IMR-90 (cell line): ENCODE results near the gene CRYBA1. TPM values are rescaled to one million over a fixed set of nuclear protein-coding genes. Genes with fewer than 3 reads are reported as not detected.

Source experiments
- ATAC-seq: fragments of 200-7000 bp; cut with Tn5 transposase; 2 replicates; pipeline ENCODE4 v1.9.1; 2020; ENCODE audit warnings: low read depth, mild to moderate bottlenecking, moderate library complexity
- BruUV-seq: library from RNA; stranded (reverse); fragments of 400-500 nt; replicated peaks from 2 replicates; lab custom pipeline; 2021; lab: Mats Ljungman, UMichigan
- CTCF ChIA-PET: fragments of 300-600 bp; formaldehyde crosslinking; extraction: SDS; loops from one replicate; lab custom pipeline; 2021; ENCODE audit warnings: antibody characterized with exemption; lab: Yijun Ruan, JAX
- POLR2A ChIA-PET: fragments of 300-600 bp; sonication (Branson Sonifier 250); formaldehyde crosslinking; loops from one replicate; lab custom pipeline; 2022; ENCODE audit warnings: antibody characterized with exemption; ENCODE audit not compliant: unreplicated experiment; lab: Charles Lee
- DNase-seq: peaks from one replicate; pipeline ENCODE4 v3.0.0; 2013
- H2AFZ ChIP-seq: replicated peaks from 2 replicates; pipeline ENCODE3; 2013; ENCODE audit warnings: low read length, mild to moderate bottlenecking; ENCODE audit not compliant: poor library complexity
- H2AK5ac ChIP-seq: 2 replicates; pipeline ENCODE4 v1.6.1; 2013; ENCODE audit warnings: low read depth, low read length, inconsistent platforms
- H2AK9ac ChIP-seq: replicated peaks from 2 replicates; pipeline ENCODE3; 2013; ENCODE audit warnings: mild to moderate bottlenecking, low read depth, low read length, moderate library complexity; ENCODE audit not compliant: poor library complexity
- H2BK120ac ChIP-seq: 2 replicates; pipeline ENCODE4 v1.6.1; 2013; ENCODE audit warnings: low read depth, low read length, inconsistent platforms
- H2BK15ac ChIP-seq: 3 replicates; pipeline ENCODE4 v1.6.1; 2013; ENCODE audit warnings: low read depth, low read length, inconsistent platforms
- H2BK20ac ChIP-seq: 2 replicates; pipeline ENCODE4 v1.6.1; 2013; ENCODE audit warnings: low read depth, mild to moderate bottlenecking, inconsistent platforms, low read length, moderate library complexity
- H2BK5ac ChIP-seq: 2 replicates; pipeline ENCODE4 v1.6.1; 2013; ENCODE audit warnings: mild to moderate bottlenecking, low read depth, low read length, inconsistent platforms; ENCODE audit not compliant: poor library complexity, severe bottlenecking
- H3K14ac ChIP-seq: replicated peaks from 2 replicates; pipeline ENCODE4 v1.6.1; 2013; ENCODE audit warnings: low read depth, low read length, inconsistent platforms
- H3K18ac ChIP-seq: 2 replicates; pipeline ENCODE4 v1.6.1; 2013; ENCODE audit warnings: low read depth, low read length, control low read depth
- H3K23ac ChIP-seq: 2 replicates; pipeline ENCODE4 v1.6.1; 2013; ENCODE audit warnings: low read depth, low read length, inconsistent platforms
- H3K27ac ChIP-seq: 2 replicates; pipeline ENCODE4 v1.5.1; 2013; ENCODE audit warnings: mild to moderate bottlenecking, control low read depth, low read length; ENCODE audit not compliant: insufficient read depth
- H3K27me3 ChIP-seq: 2 replicates; pipeline ENCODE4 v1.6.1; 2013; ENCODE audit warnings: low read length; ENCODE audit not compliant: control insufficient read depth, insufficient read depth
- H3K36me3 ChIP-seq: 2 replicates; pipeline ENCODE4 v1.6.1; 2013; ENCODE audit warnings: low read length, mixed read lengths; ENCODE audit not compliant: control insufficient read depth, insufficient read depth
- H3K4ac ChIP-seq: 2 replicates; pipeline ENCODE4 v1.6.1; 2013; ENCODE audit warnings: low read depth, low read length, inconsistent platforms
- H3K4me1 ChIP-seq: 2 replicates; pipeline ENCODE4 v1.6.1; 2013; ENCODE audit warnings: low read length, mixed read lengths; ENCODE audit not compliant: control insufficient read depth, insufficient read depth
- H3K4me2 ChIP-seq: 2 replicates; pipeline ENCODE4 v1.6.1; 2013; ENCODE audit warnings: low read depth, mild to moderate bottlenecking, control low read depth, low read length, moderate library complexity
- H3K4me3 ChIP-seq: 2 replicates; pipeline ENCODE4 v1.5.1; 2013; ENCODE audit warnings: low read depth, mild to moderate bottlenecking, control low read depth, low read length, moderate library complexity; ENCODE audit not compliant: insufficient read depth
- H3K56ac ChIP-seq: 2 replicates; pipeline ENCODE4 v1.6.1; 2013; ENCODE audit warnings: low read length, inconsistent platforms; ENCODE audit not compliant: insufficient read depth; ENCODE audit errors: extremely low read depth
- H3K79me1 ChIP-seq, 2 experiments: 2 replicates each; pipeline ENCODE4 v1.6.1; 2013; ENCODE audit warnings: low read length in 2 of 2, inconsistent platforms in 1 of 2, low read depth in 1 of 2
- H3K9ac ChIP-seq: 2 replicates; pipeline ENCODE4 v1.6.1; 2013; ENCODE audit warnings: low read depth, low read length, control low read depth
- H3K9me1 ChIP-seq: 2 replicates; pipeline ENCODE4 v1.6.1; 2013; ENCODE audit warnings: low read length, inconsistent platforms; ENCODE audit not compliant: insufficient read depth
- H3K9me3 ChIP-seq: 2 replicates; pipeline ENCODE4 v1.6.1; 2013; ENCODE audit warnings: low read length; ENCODE audit not compliant: control insufficient read depth, insufficient read depth
- H4K20me1 ChIP-seq: 2 replicates; pipeline ENCODE4 v1.6.1; 2013; ENCODE audit warnings: low read length, inconsistent platforms; ENCODE audit not compliant: insufficient read depth
- H4K5ac ChIP-seq: 2 replicates; pipeline ENCODE4 v1.6.1; 2013; ENCODE audit warnings: mild to moderate bottlenecking, low read depth, low read length, control low read depth
- H4K8ac ChIP-seq, 2 experiments: 2 replicates each; pipeline ENCODE4 v1.6.1; 2013; ENCODE audit warnings: low read depth in 2 of 2, low read length in 2 of 2, control low read depth in 1 of 2, inconsistent platforms in 1 of 2
- H4K91ac ChIP-seq: 2 replicates; pipeline ENCODE4 v1.6.1; 2013; ENCODE audit warnings: low read depth, low read length, inconsistent platforms; ENCODE audit not compliant: insufficient read depth
- BHLHE40 ChIP-seq: fragments of 150-350 bp; IDR thresholded peaks from 2 replicates; pipeline ENCODE4 v1.6.1; 2016; ENCODE audit warnings: mild to moderate bottlenecking, low read depth, low read length
- CEBPB ChIP-seq: IDR thresholded peaks from 2 replicates; pipeline ENCODE4 v1.6.1; 2012; ENCODE audit warnings: low read depth, low read length, improper control_type of control experiment
- CHD1 ChIP-seq: IDR thresholded peaks from 2 replicates; pipeline ENCODE4 v1.6.1; 2012; ENCODE audit warnings: low read depth, low read length, improper control_type of control experiment
- CTCF ChIP-seq: conservative IDR thresholded peaks from 2 replicates; pipeline ENCODE4 v1.5.1; 2012; ENCODE audit warnings: mild to moderate bottlenecking, low read depth, low read length, improper control_type of control experiment
- ELK1 ChIP-seq: fragments of 150-350 bp; IDR thresholded peaks from 2 replicates; pipeline ENCODE4 v1.6.1; 2016; ENCODE audit warnings: low read depth, mild to moderate bottlenecking, low read length, moderate library complexity, borderline replicate concordance
- FOS ChIP-seq: fragments of 150-350 bp; IDR thresholded peaks from 2 replicates; pipeline ENCODE4 v1.6.1; 2016; ENCODE audit warnings: low read depth, low read length
- MAFK ChIP-seq: IDR thresholded peaks from 2 replicates; pipeline ENCODE4 v1.6.1; 2012; ENCODE audit warnings: low read depth, low read length, improper control_type of control experiment
- MAZ ChIP-seq: IDR thresholded peaks from 2 replicates; pipeline ENCODE4 v1.6.1; 2012; ENCODE audit warnings: low read depth, mild to moderate bottlenecking, low read length, improper control_type of control experiment, moderate library complexity, borderline replicate concordance
- MXI1 ChIP-seq: IDR thresholded peaks from 2 replicates; pipeline ENCODE4 v1.6.1; 2012; ENCODE audit warnings: low read depth, mild to moderate bottlenecking, low read length, moderate library complexity, borderline replicate concordance
- NFE2L2 ChIP-seq: fragments of 150-350 bp; IDR thresholded peaks from 2 replicates; pipeline ENCODE4 v1.6.1; 2016; ENCODE audit warnings: low read depth, mild to moderate bottlenecking, low read length
- POLR2A ChIP-seq: IDR thresholded peaks from 2 replicates; pipeline ENCODE4 v1.6.1; 2012; ENCODE audit warnings: mild to moderate bottlenecking, low read depth, low read length
- RAD21 ChIP-seq: IDR thresholded peaks from 2 replicates; pipeline ENCODE4 v1.6.1; 2012; ENCODE audit warnings: low read length, improper control_type of control experiment
- RCOR1 ChIP-seq: IDR thresholded peaks from 2 replicates; pipeline ENCODE4 v1.6.1; 2012; ENCODE audit warnings: mild to moderate bottlenecking, low read length, improper control_type of control experiment; ENCODE audit not compliant: insufficient replicate concordance
- RFX5 ChIP-seq: IDR thresholded peaks from 2 replicates; pipeline ENCODE4 v1.8.0; 2012; ENCODE audit warnings: low read depth, mild to moderate bottlenecking, low read length, moderate library complexity
- SMC3 ChIP-seq: fragments of 150-350 bp; IDR thresholded peaks from 2 replicates; pipeline ENCODE4 v1.6.1; 2016; ENCODE audit warnings: low read depth, mild to moderate bottlenecking, antibody characterized with exemption, low read length, moderate library complexity
- USF2 ChIP-seq: fragments of 150-350 bp; IDR thresholded peaks from 2 replicates; pipeline ENCODE4 v1.6.1; 2017; ENCODE audit warnings: mild to moderate bottlenecking, antibody characterized with exemption, low read length, low read depth
- WGBS, 2 experiments: methylation state at CpG; one replicate each; pipeline versions ENCODE4 v1.1.5 to v1.1.7; 2013; ENCODE audit warnings: missing lambda C conversion rate in 2 of 2; ENCODE audit not compliant: insufficient read length in 1 of 2; ENCODE audit errors: extremely low coverage in 2 of 2; 5-methylcytosine and 5-hydroxymethylcytosine counted together
- dilution Hi-C: fragments of 300-500 bp; cut with HindIII; formaldehyde crosslinking; loops from one replicate; pipeline ENCODE4 v1.14.3; 2018; ENCODE audit warnings: low sequenced_read_pairs; ENCODE audit not compliant: unreplicated experiment
- in situ Hi-C: fragments of 300-500 bp; cut with MboI; formaldehyde crosslinking; loops from 3 replicates; pipeline ENCODE4 v1.14.3; 2019; ENCODE audit warnings: low sequenced_read_pairs, inconsistent platforms, mixed read lengths
- intact Hi-C: fragments of 100-400 bp; cut with micrococcal nuclease; formaldehyde crosslinking; loops from 2 replicates; pipeline ENCODE4 v1.10.0; 2022
- polyA plus RNA-seq, 3 experiments: library from polyadenylated mRNA; depleted of rRNA; stranded (reverse); fragments of >200 nt; gene quantifications; 2 replicates each; pipeline ENCODE4 v1.2.3, GENCODE V29; 2012; ENCODE audit warnings: low replicate concordance in 1 of 3
- total RNA-seq: library from RNA; depleted of rRNA; stranded (reverse); fragments of >200 nt; gene quantifications from 2 replicates; pipeline ENCODE4 v1.2.3, GENCODE V29; 2012

Gene CRYBA1
- total and polyA plus RNA-seq, 2 of the 4 experiments (the other 2 are of a cell fraction): not detected

- H3K27me3 ChIP-seq: no peaks in the 10 kb centered on the region
- H3K4ac ChIP-seq: peak overlapping the region; percentile 74
- peak overlapping the region; percentile 84; the same call in 1 of the 2 replicates for H2AK5ac ChIP-seq
- peak overlapping the region; percentile 87 for H2BK20ac ChIP-seq
- H3K4me2 ChIP-seq: no peak overlapping the region
- H3K9me1 ChIP-seq: peaks cover 18% of the 10 kb centered on the region
- H2AFZ ChIP-seq: no peak overlapping the region
- ChIA-PET CTCF (interaction anchor here (0.8 to 2.2 kb wide), 5 partner anchors 13 to 102 kb away, joined by 3 to 10 read pairs (median 3); no protein-coding TSS in a partner anchor), POLR2A (interaction anchor here (1.1 kb wide), 1 partner anchor 102 kb away, joined by 4 read pairs; no protein-coding TSS in a partner anchor)
- H3K14ac ChIP-seq: peak overlapping the region; percentile 49
- H4K8ac ChIP-seq: peak overlapping the region; percentile 61 to 80
- ATAC-seq (no peak; the same call in 1 of the 2 replicates), DNase-seq (no peak)
- H2BK5ac ChIP-seq: peak overlapping the region; percentile 92
- H4K5ac ChIP-seq: peak overlapping the region; percentile 0; the same call in 1 of the 2 replicates
- H3K79me1 ChIP-seq: peaks cover 0 to 46% of the 10 kb centered on the region in 2 experiments
- no TSS peak for BruUV-seq
- no peak overlapping the region for H3K4me3 ChIP-seq
- no peak overlapping the region for H3K9ac ChIP-seq
- no peaks in the 10 kb centered on the region for H3K36me3 ChIP-seq
- dilution Hi-C loops (no loop called here), intact Hi-C loops (no loop called here), in situ Hi-C loops (no loop called here)
- H4K91ac ChIP-seq: peak overlapping the region; percentile 90
- peak overlapping the region; percentile 82 for H2BK120ac ChIP-seq
- no peak for TF ChIP-seq CEBPB
- no peak for TF ChIP-seq CTCF
- no peak for TF ChIP-seq ELK1
- no peak for TF ChIP-seq BHLHE40
- no peak for TF ChIP-seq MXI1
- TF ChIP-seq NFE2L2: no peak
- TF ChIP-seq FOS: no peak
- TF ChIP-seq MAFK: no peak
- TF ChIP-seq POLR2A: no peak
- no peak for TF ChIP-seq RCOR1
- no peak for TF ChIP-seq SMC3
- TF ChIP-seq USF2: no peak
- no peak for TF ChIP-seq MAZ
- no peak for TF ChIP-seq RAD21
- no peak for TF ChIP-seq RFX5
- TF ChIP-seq CHD1: no peak
- peak overlapping the region; percentile 28; the same call in 1 of the 2 replicates for H3K23ac ChIP-seq
- H3K56ac ChIP-seq: peak overlapping the region; percentile 56
- peak overlapping the region; percentile 53 for H3K27ac ChIP-seq
- no peak overlapping the region for H2AK9ac ChIP-seq
- peak overlapping the region; percentile 10; the same call in 1 of the 2 replicates for H3K18ac ChIP-seq
- peaks cover 20% of the 10 kb centered on the region for H3K4me1 ChIP-seq
- H4K20me1 ChIP-seq: peaks cover 2% of the 10 kb centered on the region; the same call in 1 of the 2 replicates
- peak overlapping the region; percentile 83 for H2BK15ac ChIP-seq
- H3K9me3 ChIP-seq: no peaks in the 10 kb centered on the region
- WGBS, 2 experiments: no CpG with 5 or more reads among the region's 2 CpGs
Observed at GRCh38 chr17:29251184-29251583, 4.5 kb downstream of the CRYBA1 start.
